Pancreas (tissue), 10 donors: ENCODE data around the gene GPC6. TPM values are rescaled to one million over a fixed set of nuclear protein-coding genes. Genes with fewer than 3 reads are reported as not detected.

Experiments used
- ATAC-seq, 4 donors: fragments of 200-7000 bp; cut with Tn5 transposase; one replicate each; pipeline versions ENCODE4 v1.8.0 to v1.9.1; 2020; ENCODE audit warnings: mild to moderate bottlenecking in 4 of 4, moderate library complexity in 4 of 4
- DNase-seq, 6 donors: peaks; one replicate each; pipeline ENCODE4 v3.0.0-alpha.2; 2020
- FAIRE-seq: peaks from 2 replicates; lab custom pipeline; 2012; peaks lifted over from hg19 to GRCh38; lab: Jason Lieb, UNC
- H3K27ac ChIP-seq, 4 donors: fragments of 200-600 bp; sonication (generic); 1 replicate in 3 of 4; 2 replicates in 1 of 4; pipeline versions ENCODE4 v1.5.0 to v1.8.0; 2020
- H3K27me3 ChIP-seq, 4 donors: fragments of 200-600 bp; one replicate each; pipeline ENCODE4 v1.8.0; 2021
- H3K36me3 ChIP-seq, 3 donors: fragments of 200-600 bp; sonication (generic) in 1 of 3; one replicate each; pipeline versions ENCODE4 v1.5.0 to v1.8.0; 2020 to 2021
- H3K4me1 ChIP-seq, 3 donors: fragments of 200-600 bp; one replicate each; pipeline ENCODE4 v1.8.0; 2021
- H3K4me3 ChIP-seq, 4 donors: fragments of 200-600 bp; sonication (generic) in 2 of 4; one replicate each; pipeline versions ENCODE4 v1.5.0 to v1.8.0; 2020 to 2021
- H3K9me3 ChIP-seq, 4 donors: fragments of 200-600 bp; one replicate each; pipeline ENCODE4 v1.8.0; 2021
- WGBS, 2 donors: extraction: QIAGEN DNeasy Blood & Tissue Kit; methylation state at CpG; one replicate each; pipeline ENCODE4 v1.1.7; 2013; 5-methylcytosine and 5-hydroxymethylcytosine counted together
- intact Hi-C, 3 donors: fragments of 100-400 bp; cut with DNase I; formaldehyde crosslinking; loops; one replicate each; pipeline versions ENCODE4 v1.11.1 to v1.14.2; 2022
- polyA plus RNA-seq, 2 donors: library from polyadenylated mRNA; stranded (reverse); fragments of 200-250 nt; gene quantifications; one replicate each; pipeline ENCODE4 v1.2.3, GENCODE V29; 2013
- total RNA-seq, 6 donors: library from RNA; stranded (reverse); fragmentation: NEBNext Ultra II Directional in 4 of 6; extraction: Animal tissue kit (Norgen Biotek cat#: 25700) in 4 of 6; gene quantifications; one replicate each; pipeline versions ENCODE4 v1.2.1 to v1.2.4, GENCODE V29; 2021 to 2023
- TF ChIP-seq, protein P1 (sequence below), 4 donors: fragments of 200-600 bp; sonication (generic) in 3 of 4; IDR thresholded peaks; one replicate each; pipeline versions ENCODE4 v1.5.0 to v1.8.0; 2021; ENCODE audit warnings: antibody characterized with exemption in 4 of 4
- donor health status: healthy with polysubstance abuse.
- donor health status: DM: no; HTN: no; CAD: no; lungs with moderate emphysema.
- donor health status: DM: no; HTN: no; CAD: no.
- donor health status: control.
- donor health status: control.
- donor health status: Bipolar disorder and iron deficiency.
- donor health status: DM: yes; HTN: yes; CAD: no.
- donor health status: DM: no; HTN: no; CAD: no.
- donor health status: DM: no; HTN: no; CAD: no.
- donor health status: DM: yes; HTN: yes; CAD: no.

The GPC6 gene
- total and polyA plus RNA-seq, 8 donors, result 0.23 to 3.3 (median 1.2) TPM

DNA sequence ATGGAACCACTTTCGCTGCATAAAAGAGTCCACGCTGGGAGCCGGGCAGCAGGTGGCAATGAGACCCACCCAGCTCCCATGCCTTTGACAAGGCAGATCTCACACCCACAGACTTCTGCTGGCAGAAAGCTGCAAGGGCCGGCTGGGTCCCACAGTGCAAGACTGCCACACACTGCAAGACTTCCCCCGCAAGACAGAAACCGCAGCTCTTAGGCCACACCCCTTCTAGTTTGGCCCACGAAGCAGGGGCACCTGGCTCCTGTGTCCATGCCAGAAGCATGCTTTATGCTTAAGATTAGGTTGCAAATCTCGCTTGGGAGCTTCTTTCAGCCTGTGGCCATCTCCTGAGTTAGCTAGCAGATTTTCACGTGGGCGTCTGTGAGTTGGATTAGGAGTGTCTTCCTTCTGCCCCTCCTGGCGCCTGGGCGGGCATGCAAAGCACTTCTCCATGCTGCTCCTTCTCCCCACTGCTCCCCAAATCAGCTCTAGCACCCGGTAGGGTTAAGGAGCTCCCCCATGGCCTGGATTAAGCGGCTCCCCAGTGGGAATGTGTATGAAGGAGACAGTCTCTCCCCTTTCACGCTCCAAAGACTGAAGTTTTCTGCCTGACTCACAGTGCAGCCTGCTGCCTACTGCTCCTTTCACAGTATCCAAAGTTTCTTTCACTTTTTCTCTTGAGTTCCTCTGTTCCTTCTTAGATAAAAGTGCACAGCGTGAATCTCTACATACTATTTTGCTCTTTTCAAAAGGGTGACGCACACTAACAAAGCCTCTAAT, 17.7 kb downstream of the GPC6 start:
- peak overlapping the region in 1 of 4 donors; percentile 2 for H3K4me3 ChIP-seq
- 61 to 69% methylated on average over 17 of the region's 17 CpGs for WGBS, 2 donors

DNA sequence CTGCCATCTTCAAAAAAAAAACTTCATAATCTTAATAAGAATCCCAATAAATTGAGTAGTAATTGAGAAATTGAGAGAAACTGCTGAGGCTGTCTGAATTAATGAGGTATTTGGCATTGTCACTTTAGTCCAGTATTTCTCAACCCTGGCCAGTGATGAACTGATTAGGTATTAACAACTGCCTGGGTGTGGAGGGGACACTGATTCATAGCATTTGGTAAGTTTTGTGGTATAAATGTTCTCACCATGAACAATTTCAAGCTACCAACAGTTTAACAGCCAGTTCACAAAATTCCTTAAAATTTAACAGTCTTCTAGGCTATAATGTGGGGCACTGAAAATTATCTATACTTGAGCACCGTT, 18.3 kb downstream of the GPC6 start:
- H3K36me3 ChIP-seq, result no peaks in the 10 kb centered on the region
- H3K27me3 ChIP-seq, result no peaks in the 10 kb centered on the region
- intact Hi-C loops, result loop anchor here in 1 of 3 donors (10.0 kb wide), 1 partner anchor 1120 kb away; no protein-coding TSS in a partner anchor
- H3K4me1 ChIP-seq, result peaks cover 0 to 5% (median 0%) of the 10 kb centered on the region in 3 donors
- H3K4me3 ChIP-seq, result no peak overlapping the region
- FAIRE-seq, result no peak
- 56 to 66% methylated on average over 1 of the region's 1 CpG for WGBS, 2 donors
- no peak for DNase-seq
- TF ChIP-seq, protein P1, sequence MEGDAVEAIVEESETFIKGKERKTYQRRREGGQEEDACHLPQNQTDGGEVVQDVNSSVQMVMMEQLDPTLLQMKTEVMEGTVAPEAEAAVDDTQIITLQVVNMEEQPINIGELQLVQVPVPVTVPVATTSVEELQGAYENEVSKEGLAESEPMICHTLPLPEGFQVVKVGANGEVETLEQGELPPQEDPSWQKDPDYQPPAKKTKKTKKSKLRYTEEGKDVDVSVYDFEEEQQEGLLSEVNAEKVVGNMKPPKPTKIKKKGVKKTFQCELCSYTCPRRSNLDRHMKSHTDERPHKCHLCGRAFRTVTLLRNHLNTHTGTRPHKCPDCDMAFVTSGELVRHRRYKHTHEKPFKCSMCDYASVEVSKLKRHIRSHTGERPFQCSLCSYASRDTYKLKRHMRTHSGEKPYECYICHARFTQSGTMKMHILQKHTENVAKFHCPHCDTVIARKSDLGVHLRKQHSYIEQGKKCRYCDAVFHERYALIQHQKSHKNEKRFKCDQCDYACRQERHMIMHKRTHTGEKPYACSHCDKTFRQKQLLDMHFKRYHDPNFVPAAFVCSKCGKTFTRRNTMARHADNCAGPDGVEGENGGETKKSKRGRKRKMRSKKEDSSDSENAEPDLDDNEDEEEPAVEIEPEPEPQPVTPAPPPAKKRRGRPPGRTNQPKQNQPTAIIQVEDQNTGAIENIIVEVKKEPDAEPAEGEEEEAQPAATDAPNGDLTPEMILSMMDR (IDR thresholded peaks at IDR 0.05), result no peak
- no peak overlapping the region for H3K27ac ChIP-seq
- no peak for ATAC-seq
- H3K9me3 ChIP-seq, result no peaks in the 10 kb centered on the region

More for the DNA sequence above, 17.7 kb downstream of the GPC6 start:
- Histone ChIP-seq H3K9me3 (no peaks in the 10 kb centered on the region), H3K27me3 (no peaks in the 10 kb centered on the region), H3K4me1 (peaks cover 0 to 5% (median 0%) of the 10 kb centered on the region in 3 donors), H3K36me3 (no peaks in the 10 kb centered on the region), H3K27ac (no peak overlapping the region)
- ATAC-seq, result peak in 3 of 4 donors; percentile 16 to 57 (median 39)
- intact Hi-C loops, result loop anchor here in 1 of 3 donors (10.0 kb wide), 1 partner anchor 1120 kb away; no protein-coding TSS in a partner anchor
- no peak for FAIRE-seq
- TF ChIP-seq, protein P1 (IDR thresholded peaks at IDR 0.05), result no peak
- DNase-seq, result peak in 1 of 6 donors; percentile 20

DNA sequence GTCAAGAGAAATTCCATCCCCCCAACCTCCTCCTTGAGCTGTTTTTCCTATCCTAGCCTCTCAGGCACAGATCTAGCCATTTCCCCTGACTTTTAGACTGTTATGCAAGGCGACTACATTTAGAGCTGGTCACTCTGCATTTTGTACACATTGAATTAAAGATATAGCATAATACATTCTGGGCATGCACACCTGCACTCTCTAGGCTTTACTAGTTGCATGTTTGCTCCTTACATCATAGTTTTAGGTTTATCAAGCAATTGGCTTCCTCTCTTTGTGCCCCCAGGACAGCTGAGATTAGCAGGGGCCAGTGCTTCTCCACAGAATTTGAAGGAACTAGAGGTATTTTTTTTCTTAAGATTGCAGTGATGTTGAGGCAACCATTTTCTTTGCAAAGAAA, 19.5 kb downstream of the GPC6 start:
- Histone ChIP-seq H3K4me1 (peaks cover 0 to 5% (median 0%) of the 10 kb centered on the region in 3 donors), H3K27ac (no peak overlapping the region), H3K9me3 (no peaks in the 10 kb centered on the region), H3K36me3 (no peaks in the 10 kb centered on the region), H3K4me3 (no peak overlapping the region), H3K27me3 (no peaks in the 10 kb centered on the region)
- intact Hi-C loops, result loop anchor here in 1 of 3 donors (10.0 kb wide), 1 partner anchor 1119 kb away; no protein-coding TSS in a partner anchor
- FAIRE-seq (no peak), DNase-seq (no peak), ATAC-seq (no peak)
- WGBS, 2 donors, result 78 to 96% methylated on average over 1 of the region's 1 CpG
- TF ChIP-seq, protein P1 (IDR thresholded peaks at IDR 0.05), result no peak

DNA sequence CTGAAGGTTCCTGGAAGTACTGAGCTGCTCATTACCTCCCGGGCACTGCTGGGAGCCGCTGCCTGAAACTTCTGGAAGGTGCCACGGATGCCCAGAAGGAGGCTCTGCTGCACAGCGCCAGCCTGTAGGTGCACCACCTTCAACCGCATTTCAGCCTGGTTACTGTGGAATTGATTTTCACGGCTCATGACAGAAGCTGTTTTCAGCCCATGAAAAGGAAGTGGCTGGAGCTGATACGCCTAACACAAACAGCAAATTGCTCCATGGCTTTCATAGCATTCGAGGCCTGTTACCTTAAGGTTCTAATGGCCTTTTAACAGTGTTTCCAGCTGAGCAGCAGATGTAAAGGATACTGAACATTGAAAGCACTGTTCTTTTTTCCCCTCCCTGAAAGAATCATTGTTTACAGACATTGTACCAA, 22.0 kb downstream of the GPC6 start:
- WGBS, 2 donors, result 11 to 15% methylated on average over 8 of the region's 8 CpGs
- H3K4me3 ChIP-seq, result no peak overlapping the region
- ATAC-seq, result peak; percentile 91 to 99 (median 98)
- no peaks in the 10 kb centered on the region for H3K36me3 ChIP-seq
- no peak for FAIRE-seq
- no peaks in the 10 kb centered on the region for H3K9me3 ChIP-seq
- H3K4me1 ChIP-seq, result peaks cover 0 to 5% (median 0%) of the 10 kb centered on the region in 3 donors
- no peaks in the 10 kb centered on the region for H3K27me3 ChIP-seq
- H3K27ac ChIP-seq, result no peak overlapping the region
- intact Hi-C loops, result loop anchor here in 1 of 3 donors (10.0 kb wide), 1 partner anchor 1116 kb away; no protein-coding TSS in a partner anchor
- peak; percentile 62 to 87 (median 75) for DNase-seq
- TF ChIP-seq, protein P1 (IDR thresholded peaks at IDR 0.05), result peak in 3 of 4 donors; percentile 39 to 49 (median 41)
